Measurements from ENCODE around the gene EVX2.

GRCh38 chr2:176101842-176102241 lies 18.1 kb upstream of the EVX2 start:
- no peak for TF ChIP-seq POLR2A (IDR thresholded peaks at IDR 0.05)
- no peak for TF ChIP-seq CTCF (IDR thresholded peaks at IDR 0.05)
- TF ChIP-seq EP300 (IDR thresholded peaks at IDR 0.05) = no peak

Data from suprapubic skin (tissue), 3 donors.